K562 (cell line): Measurements from ENCODE around the gene LZTR1. TPM values are rescaled to one million over a fixed set of nuclear protein-coding genes. Genes with fewer than 3 reads are reported as not detected.

Experiments used
- ARID4B ChIP-seq: sonication (generic); formaldehyde crosslinking; IDR thresholded peaks from 2 replicates; pipeline ENCODE4 v1.8.0; 2022; ENCODE audit warnings: mild to moderate bottlenecking, missing genetic modification reagents
- CHD2 ChIP-seq: IDR thresholded peaks from 2 replicates; pipeline ENCODE4 v1.6.1; 2011; ENCODE audit warnings: low read depth, low read length
- ELF2 ChIP-seq: fragments of 250-450 bp; sonication (Bioruptor Pico); IDR thresholded peaks from 2 replicates; pipeline ENCODE4 v1.5.0; 2021; ENCODE audit warnings: mild to moderate bottlenecking
- ELF4 ChIP-seq: fragments of 450-650 bp; formaldehyde crosslinking; IDR thresholded peaks from 2 replicates; pipeline ENCODE4 v1.4.0; 2022; ENCODE audit warnings: missing genetic modification characterization
- FOXO4 ChIP-seq: fragments of 450-650 bp; formaldehyde crosslinking; IDR thresholded peaks from 2 replicates; pipeline ENCODE4 v1.4.0; 2020; ENCODE audit warnings: mild to moderate bottlenecking, moderate library complexity
- HINFP ChIP-seq: fragments of 450-650 bp; conservative IDR thresholded peaks from 2 replicates; pipeline ENCODE4 v1.6.1; 2016; ENCODE audit warnings: missing genetic modification characterization, low read depth, mild to moderate bottlenecking, control low read depth, missing compliant biosample characterization
- HOMEZ ChIP-seq: fragments of 250-450 bp; sonication (Bioruptor Pico); IDR thresholded peaks from 2 replicates; pipeline ENCODE4 v1.4.0; 2020; ENCODE audit warnings: mild to moderate bottlenecking, moderate library complexity
- KLF6 ChIP-seq: fragments of 250-450 bp; sonication (Bioruptor Pico); IDR thresholded peaks from 2 replicates; pipeline ENCODE4 v1.4.0; 2020; ENCODE audit warnings: mild to moderate bottlenecking, moderate library complexity, borderline replicate concordance
- NFIC ChIP-seq: fragments of 450-650 bp; IDR thresholded peaks from 2 replicates; pipeline ENCODE4 v1.6.1; 2017; ENCODE audit warnings: mild to moderate bottlenecking, inconsistent platforms
- NR4A1 ChIP-seq, 2 experiments: fragments of 250-450 bp in 1 of 2; fragments of 450-650 bp in 1 of 2; sonication (Bioruptor Pico) in 1 of 2; IDR thresholded peaks; 2 replicates each; pipeline versions ENCODE4 v1.4.0 to v1.6.1; 2016 to 2020; ENCODE audit warnings: mild to moderate bottlenecking in 2 of 2, missing compliant biosample characterization in 1 of 2, missing genetic modification characterization in 1 of 2, moderate library complexity in 1 of 2
- PHF8 ChIP-seq: fragments of 200-600 bp; sonication (generic); IDR thresholded peaks from 2 replicates; pipeline ENCODE4 v1.6.1; 2012; ENCODE audit warnings: mixed run types, mild to moderate bottlenecking, inconsistent platforms, low read length, moderate library complexity, borderline replicate concordance
- TCF3 ChIP-seq: sonication (generic); formaldehyde crosslinking; IDR thresholded peaks from 2 replicates; pipeline ENCODE4 v1.4.0; 2020; ENCODE audit warnings: mild to moderate bottlenecking, missing genetic modification reagents
- ZBTB17 ChIP-seq: fragments of 450-650 bp; formaldehyde crosslinking; IDR thresholded peaks from 2 replicates; pipeline ENCODE4 v1.4.0; 2020; ENCODE audit warnings: mild to moderate bottlenecking
- ZNF165 ChIP-seq: fragments of 250-450 bp; sonication (Bioruptor Pico); IDR thresholded peaks from 2 replicates; pipeline ENCODE4 v1.4.0; 2020; ENCODE audit warnings: borderline replicate concordance
- ZNF280A ChIP-seq: fragments of 450-650 bp; IDR thresholded peaks from 2 replicates; pipeline ENCODE4 v1.6.1; 2018; ENCODE audit warnings: mild to moderate bottlenecking, low read depth; ENCODE audit not compliant: partially characterized antibody
- ZNF695 ChIP-seq: fragments of 450-650 bp; formaldehyde crosslinking; IDR thresholded peaks from 2 replicates; pipeline ENCODE4 v1.4.0; 2020; ENCODE audit warnings: mild to moderate bottlenecking, moderate library complexity
- polyA plus RNA-seq, 8 experiments: library from polyadenylated mRNA; depleted of rRNA in 4 of 8; stranded (reverse) in 5 of 8; unstranded in 3 of 8; fragments of >200 nt; fragmentation: Nextera tagmentation in 2 of 8; fragmentation: Illumina TruSeq in 1 of 8; extraction: Ambion mirVana in 2 of 8; extraction: Trizol in 1 of 8; gene quantifications; 2 replicates each; pipeline versions ENCODE4 v1.2.1 to v1.2.3, GENCODE V29; 2011 to 2014; ENCODE audit warnings: inconsistent platforms in 1 of 8, missing spikeins in 1 of 8
- total RNA-seq, 7 experiments: library from RNA; depleted of rRNA in 6 of 7; stranded (reverse); fragments of >200 nt in 6 of 7; fragmentation: Illumina TruSeq in 2 of 7; extraction: Trizol in 2 of 7; gene quantifications; 2 replicates each; pipeline versions ENCODE4 v1.2.1 to v1.2.3, GENCODE V29; 2011 to 2021; ENCODE audit warnings: low replicate concordance in 1 of 7

Gene LZTR1
- total and polyA plus RNA-seq, 9 of the 15 experiments (the other 6 are each of a cell fraction or from before 2014, with no cell fraction given): 2.2 to 135 (median 63.0) TPM

GRCh38 chr22:21013657-21014201, 31.6 kb downstream of the LZTR1 start (continued):
- no peak for TF ChIP-seq ARID4B (CRISPR knock-in tag)
- peak; percentile 49; the same call in 1 of the 2 replicates for TF ChIP-seq KLF6 (CRISPR knock-in tag)
- TF ChIP-seq ZBTB17 (CRISPR knock-in tag): peak; percentile 77
- TF ChIP-seq NFIC: no peak
- TF ChIP-seq NR4A1 (CRISPR knock-in tag; IDR thresholded peaks at IDR 0.05): peak; percentile 98
- no peak for TF ChIP-seq NR4A1 (tag; IDR thresholded peaks at IDR 0.05)
- TF ChIP-seq HINFP (tag): no peak
- TF ChIP-seq FOXO4 (CRISPR knock-in tag): peak; percentile 90; the same call in 1 of the 2 replicates
- TF ChIP-seq PHF8: peak; percentile 98
- 0 out of 2 replicates have a peak, but pooled peaks have one; percentile 29 for TF ChIP-seq CHD2
- peak; percentile 83; the same call in 1 of the 2 replicates for TF ChIP-seq HOMEZ (CRISPR knock-in tag)
- TF ChIP-seq ZNF280A: no peak
- peak; percentile 79; the same call in 1 of the 2 replicates for TF ChIP-seq ZNF695
- TF ChIP-seq ELF4 (CRISPR knock-in tag): peak; percentile 81
- no peak for TF ChIP-seq TCF3 (CRISPR knock-in tag)
- peak; percentile 85 for TF ChIP-seq ELF2 (CRISPR knock-in tag)
- peak; percentile 89 for TF ChIP-seq ZNF165 (CRISPR knock-in tag)
